IMR-90 (cell line): Measurements from ENCODE around the gene TMEM50B.
"Not testable (repeated sequence)": the region's sequence is repeated elsewhere in the genome, so short reads cannot be mapped to it uniquely, and the experiment has no call there.

Experiments
- POLR2A ChIP-seq: IDR thresholded peaks from 2 replicates; pipeline ENCODE4 v1.6.1; 2012; ENCODE audit warnings: mild to moderate bottlenecking, low read depth, low read length
- RFX5 ChIP-seq: IDR thresholded peaks from 2 replicates; pipeline ENCODE4 v1.8.0; 2012; ENCODE audit warnings: low read depth, mild to moderate bottlenecking, low read length, moderate library complexity
- TF ChIP-seq, protein P1 (sequence below): conservative IDR thresholded peaks from 2 replicates; pipeline ENCODE4 v1.5.1; 2012; ENCODE audit warnings: mild to moderate bottlenecking, low read depth, low read length, improper control_type of control experiment

DNA sequence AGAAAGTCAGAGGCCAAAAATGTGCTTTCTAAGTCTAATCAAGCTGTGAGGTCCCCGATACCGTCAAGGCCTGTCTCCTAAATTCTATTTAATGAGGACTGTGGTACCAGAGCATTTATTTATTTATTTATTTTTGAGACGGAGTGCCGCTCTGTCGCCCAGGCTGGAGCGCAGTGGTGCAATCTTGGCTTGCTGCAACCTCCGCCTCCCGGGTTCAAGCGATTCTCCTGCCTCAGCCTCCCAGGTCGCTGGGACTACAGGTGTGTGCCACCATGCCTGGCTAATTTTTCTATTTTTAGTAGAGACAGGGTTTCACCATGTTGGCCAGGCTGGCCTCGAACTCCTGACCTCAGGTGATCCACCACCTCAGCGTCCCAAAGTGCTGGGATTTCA lies 67.3 kb downstream of the TMEM50B start:
- not testable (repeated sequence) for TF ChIP-seq RFX5, POLR2A
- TF ChIP-seq, protein P1, sequence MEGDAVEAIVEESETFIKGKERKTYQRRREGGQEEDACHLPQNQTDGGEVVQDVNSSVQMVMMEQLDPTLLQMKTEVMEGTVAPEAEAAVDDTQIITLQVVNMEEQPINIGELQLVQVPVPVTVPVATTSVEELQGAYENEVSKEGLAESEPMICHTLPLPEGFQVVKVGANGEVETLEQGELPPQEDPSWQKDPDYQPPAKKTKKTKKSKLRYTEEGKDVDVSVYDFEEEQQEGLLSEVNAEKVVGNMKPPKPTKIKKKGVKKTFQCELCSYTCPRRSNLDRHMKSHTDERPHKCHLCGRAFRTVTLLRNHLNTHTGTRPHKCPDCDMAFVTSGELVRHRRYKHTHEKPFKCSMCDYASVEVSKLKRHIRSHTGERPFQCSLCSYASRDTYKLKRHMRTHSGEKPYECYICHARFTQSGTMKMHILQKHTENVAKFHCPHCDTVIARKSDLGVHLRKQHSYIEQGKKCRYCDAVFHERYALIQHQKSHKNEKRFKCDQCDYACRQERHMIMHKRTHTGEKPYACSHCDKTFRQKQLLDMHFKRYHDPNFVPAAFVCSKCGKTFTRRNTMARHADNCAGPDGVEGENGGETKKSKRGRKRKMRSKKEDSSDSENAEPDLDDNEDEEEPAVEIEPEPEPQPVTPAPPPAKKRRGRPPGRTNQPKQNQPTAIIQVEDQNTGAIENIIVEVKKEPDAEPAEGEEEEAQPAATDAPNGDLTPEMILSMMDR, result not testable (repeated sequence)
